Tibial nerve (tissue), 4 donors: Measurements from ENCODE around the gene C1QTNF4. TPM values are rescaled to one million over a fixed set of nuclear protein-coding genes. Genes with fewer than 3 reads are reported as not detected.
"Not testable (repeated sequence)": the region's sequence is repeated elsewhere in the genome, so short reads cannot be mapped to it uniquely, and the experiment has no call there.

ENCODE experiments used
- DNase-seq, 2 donors: peaks; one replicate each; pipeline ENCODE4 v3.0.0-alpha.2; 2019; ENCODE audit warnings: low spot score in 2 of 2
- H3K27ac ChIP-seq, 4 donors: fragments of 200-600 bp; sonication (generic) in 3 of 4; one replicate each; pipeline ENCODE4 v1.5.1; 2017 to 2019; ENCODE audit warnings: mild to moderate bottlenecking in 1 of 4
- H3K27me3 ChIP-seq, 2 donors: fragments of 200-600 bp; sonication (generic) in 1 of 2; one replicate each; pipeline versions ENCODE4 v1.5.1 to v1.6.0; 2017 to 2019
- H3K36me3 ChIP-seq, 3 donors: fragments of 200-600 bp; sonication (generic); one replicate each; pipeline ENCODE4 v1.5.1; 2018 to 2019
- H3K4me1 ChIP-seq, 4 donors: fragments of 200-600 bp; sonication (generic) in 3 of 4; one replicate each; pipeline ENCODE4 v1.5.1; 2017 to 2019
- H3K4me3 ChIP-seq, 4 donors: fragments of 200-600 bp; sonication (generic) in 3 of 4; one replicate each; pipeline ENCODE4 v1.5.1; 2017 to 2019; ENCODE audit warnings: mild to moderate bottlenecking in 1 of 4, moderate library complexity in 1 of 4
- H3K9me3 ChIP-seq, 4 donors: fragments of 200-600 bp; sonication (generic) in 3 of 4; one replicate each; pipeline ENCODE4 v1.5.1; 2017 to 2019
- CTCF ChIP-seq, 5 experiments: fragments of 200-600 bp in 3 of 5; fragments of 450-650 bp in 2 of 5; sonication (generic) in 3 of 5; IDR thresholded peaks; one replicate each; pipeline ENCODE4 v1.5.1; 2016 to 2019; ENCODE audit warnings: antibody characterized with exemption in 5 of 5, mild to moderate bottlenecking in 3 of 5, moderate library complexity in 2 of 5
- EP300 ChIP-seq, 2 donors: sonication (generic); formaldehyde crosslinking; IDR thresholded peaks; one replicate each; pipeline ENCODE4 v1.6.1; 2017; ENCODE audit warnings: antibody characterized with exemption in 2 of 2, mild to moderate bottlenecking in 1 of 2
- POLR2A ChIP-seq, 2 donors: fragments of 450-650 bp; IDR thresholded peaks; one replicate each; pipeline ENCODE4 v1.6.1; 2017; ENCODE audit warnings: antibody characterized with exemption in 2 of 2, mild to moderate bottlenecking in 2 of 2, moderate library complexity in 2 of 2
- WGBS, 2 donors: methylation state at CpG; one replicate each; pipeline ENCODE4 v1.1.5; 2018; 5-methylcytosine and 5-hydroxymethylcytosine counted together
- total RNA-seq, 4 donors: library from RNA; depleted of rRNA; stranded (reverse); fragments of >200 nt; gene quantifications; one replicate each; pipeline ENCODE4 v1.1.0, GENCODE V29; 2016

Gene C1QTNF4
- 10 to 100 TPM in 2 of 4 donors, 1 to 10 TPM in 2; 6.9 to 13.2 (median 9.2) TPM for total RNA-seq

GRCh38 chr11:47593934-47594855, at the start of gene C1QTNF4:
Gene C1QTNF4, minus strand, starts transcription at chr11:47594411. Its CDS starts 3,601 bp downstream, at chr11:47590810.
- H3K36me3 ChIP-seq, result no peaks in the 10 kb centered on the region
- H3K4me1 ChIP-seq, result peaks cover 0 to 32% (median 5%) of the 10 kb centered on the region in 4 donors
- H3K27ac ChIP-seq, result no peak within 1 kb of the TSS
- H3K27me3 ChIP-seq, result peaks cover 0 to 33% of the 10 kb centered on the region in 2 donors
- H3K4me3 ChIP-seq, result peak within 1 kb of the TSS in 3 of 4 donors; percentile 1 to 42 (median 1)
- H3K9me3 ChIP-seq, result no peaks in the 10 kb centered on the region
- no peak for TF ChIP-seq EP300 (IDR thresholded peaks at IDR 0.05)
- no peak for TF ChIP-seq CTCF (IDR thresholded peaks at IDR 0.05)
- WGBS, 2 donors, result 6% methylated on average over 20 to 39 of the region's 48 CpGs
- no peak for DNase-seq

GRCh38 chr11:47642099-47642855, 48.1 kb upstream of the C1QTNF4 start, which contains the start of gene MTCH2:
Gene MTCH2, minus strand, starts transcription at chr11:47642559. Its CDS starts 94 bp downstream, at chr11:47642465.
- peak within 1 kb of the TSS; percentile 91 to 95 (median 94) for H3K27ac ChIP-seq
- H3K9me3 ChIP-seq, result no peaks in the 10 kb centered on the region
- H3K4me3 ChIP-seq, result peak within 1 kb of the TSS; percentile 68 to 75 (median 74)
- peaks cover 0 to 29% (median 5%) of the 10 kb centered on the region in 4 donors for H3K4me1 ChIP-seq
- TF ChIP-seq EP300 (IDR thresholded peaks at IDR 0.05), result peak; percentile 72 to 91
- peak; percentile 32 to 66 (median 50) for TF ChIP-seq CTCF (IDR thresholded peaks at IDR 0.05)
- peak; percentile 18 to 76 for TF ChIP-seq POLR2A (IDR thresholded peaks at IDR 0.05)
- DNase-seq, result peak; percentile 87 to 88
- 0 to 1% methylated on average over 24 to 51 of the region's 78 CpGs for WGBS, 2 donors
- no peaks in the 10 kb centered on the region for H3K27me3 ChIP-seq
- H3K36me3 ChIP-seq, result peaks cover 0 to 19% (median 0%) of the 10 kb centered on the region in 3 donors

- TF ChIP-seq CTCF (IDR thresholded peaks at IDR 0.05), result no peak
- no peak for TF ChIP-seq EP300 (IDR thresholded peaks at IDR 0.05)
- no peak for TF ChIP-seq POLR2A (IDR thresholded peaks at IDR 0.05)
- H3K27ac ChIP-seq, result peak overlapping the region; percentile 91 to 95 (median 94)
- no peaks in the 10 kb centered on the region for H3K27me3 ChIP-seq
- peaks cover 0 to 29% (median 5%) of the 10 kb centered on the region in 4 donors for H3K4me1 ChIP-seq
- no peaks in the 10 kb centered on the region for H3K9me3 ChIP-seq
- DNase-seq, result peak in 1 of 2 donors; percentile 42
- peaks cover 0 to 23% (median 0%) of the 10 kb centered on the region in 3 donors for H3K36me3 ChIP-seq
- WGBS, 2 donors, result 3% methylated on average over 13 of the region's 14 CpGs
- H3K4me3 ChIP-seq, result peak overlapping the region; percentile 68 to 75 (median 74)
Measured at GRCh38 chr11:47641600-47642098, 47.4 kb upstream of the C1QTNF4 start.

- H3K27me3 ChIP-seq, H3K4me3 ChIP-seq, H3K9me3 ChIP-seq: not testable (repeated sequence)
- Histone ChIP-seq H3K27ac (peak overlapping the region in 2 of 4 donors; percentile 2 to 95), H3K36me3 (peaks cover 0 to 33% (median 0%) of the 10 kb centered on the region in 3 donors), H3K4me1 (peaks cover 0 to 29% (median 5%) of the 10 kb centered on the region in 4 donors)
- 77 to 87% methylated on average over 6 of the region's 6 CpGs for WGBS, 2 donors
- DNase-seq, result peak in 1 of 2 donors; percentile 10
Measured at GRCh38 chr11:47640506-47640905, 46.3 kb upstream of the C1QTNF4 start.

- H3K36me3 ChIP-seq, result peaks cover 4 to 69% (median 5%) of the 10 kb centered on the region in 3 donors
- peaks cover 0 to 17% (median 3%) of the 10 kb centered on the region in 4 donors for H3K4me1 ChIP-seq
- not testable (repeated sequence) for DNase-seq, H3K9me3 ChIP-seq, H3K27ac ChIP-seq, H3K4me3 ChIP-seq, H3K27me3 ChIP-seq
- WGBS, 2 donors, result 94 to 95% methylated on average over 11 of the region's 11 CpGs
Measured at GRCh38 chr11:47636331-47636730, 42.1 kb upstream of the C1QTNF4 start.
